SK-N-SH (cell line): ENCODE data around the gene GRPEL2. TPM values are rescaled to one million over a fixed set of nuclear protein-coding genes. Genes with fewer than 3 reads are reported as not detected.
A peak's percentile ranks its signal among the peaks of the same experiment; 100 is the strongest.

Experiments
- CTCF ChIA-PET: fragments of 300-600, 350-600 bp; formaldehyde crosslinking; extraction: SDS; loops from one replicate; lab custom pipeline; 2021; lab: Yijun Ruan, JAX
- POLR2A ChIA-PET: fragments of 350-600 bp; sonication (Branson Sonifier 250); formaldehyde crosslinking; extraction: SDS; loops from one replicate; lab custom pipeline; 2020; ENCODE audit warnings: antibody characterized with exemption, inconsistent platforms; lab: Yijun Ruan, JAX
- DNase-seq: peaks from one replicate; pipeline ENCODE4 v3.0.0; 2012
- H2AFZ ChIP-seq: fragments of 200-600 bp; sonication (generic); 2 replicates; pipeline ENCODE4 v1.8.1; 2016; ENCODE audit warnings: antibody characterized with exemption, mild to moderate bottlenecking, low read depth
- H3F3A ChIP-seq: fragments of 200-600 bp; sonication (generic); replicated peaks from 2 replicates; pipeline ENCODE3; 2016; ENCODE audit warnings: antibody characterized with exemption, mild to moderate bottlenecking; ENCODE audit not compliant: insufficient read depth
- H3K27ac ChIP-seq, 2 experiments: fragments of 200-500 bp in 1 of 2; fragments of 200-600 bp in 1 of 2; sonication (Bioruptor generic) in 1 of 2; sonication (generic), shearing (Covaris generic) in 1 of 2; 2 replicates each; pipeline versions ENCODE4 v1.5.1 to v1.6.1; 2014 to 2016; ENCODE audit warnings: low read depth in 2 of 2, inconsistent platforms in 1 of 2, low read length in 1 of 2, mild to moderate bottlenecking in 1 of 2, mixed read lengths in 1 of 2
- H3K27me3 ChIP-seq: fragments of 200-600 bp; sonication (generic), shearing (Covaris generic); 2 replicates; pipeline ENCODE4 v1.6.1; 2016; ENCODE audit warnings: mixed run types; ENCODE audit not compliant: insufficient read depth
- H3K36me3 ChIP-seq, 2 experiments: fragments of 200-500 bp in 1 of 2; fragments of 200-600 bp in 1 of 2; sonication (Bioruptor generic) in 1 of 2; sonication (generic) in 1 of 2; replicated peaks in 1 of 2; 2 replicates each; pipeline versions ENCODE3 to v1.5.1; 2014 to 2016; ENCODE audit warnings: low read length in 1 of 2, mild to moderate bottlenecking in 1 of 2; ENCODE audit not compliant: insufficient read depth in 2 of 2, control insufficient read depth in 1 of 2
- H3K4me1 ChIP-seq, 2 experiments: fragments of 200-500 bp in 1 of 2; fragments of 200-600 bp in 1 of 2; sonication (Bioruptor generic) in 1 of 2; sonication (generic), shearing (Covaris generic) in 1 of 2; 2 replicates each; pipeline versions ENCODE4 v1.5.1 to v1.6.1; 2014 to 2016; ENCODE audit warnings: low read depth in 1 of 2, low read length in 1 of 2, mixed run types in 1 of 2; ENCODE audit not compliant: insufficient read depth in 2 of 2, control insufficient read depth in 1 of 2
- H3K4me2 ChIP-seq: fragments of 200-600 bp; sonication (generic), shearing (Covaris generic); 2 replicates; pipeline ENCODE4 v1.6.1; 2017; ENCODE audit warnings: mixed run types
- H3K4me3 ChIP-seq, 2 experiments: fragments of 200-500 bp in 1 of 2; fragments of 200-600 bp in 1 of 2; sonication (Bioruptor generic) in 1 of 2; sonication (generic), shearing (Covaris generic) in 1 of 2; 2 replicates each; pipeline versions ENCODE4 v1.5.1 to v1.8.1; 2014 to 2016; ENCODE audit warnings: low read depth in 2 of 2, inconsistent platforms in 1 of 2, low read length in 1 of 2, mild to moderate bottlenecking in 1 of 2, mixed read lengths in 1 of 2, moderate library complexity in 1 of 2
- H3K79me2 ChIP-seq: fragments of 200-600 bp; sonication (generic); 2 replicates; pipeline ENCODE4 v1.8.1; 2017; ENCODE audit warnings: mild to moderate bottlenecking; ENCODE audit not compliant: insufficient read depth
- H3K9ac ChIP-seq: fragments of 200-600 bp; sonication (generic); 2 replicates; pipeline ENCODE4 v1.6.1; 2017; ENCODE audit warnings: mixed run types
- H3K9me2 ChIP-seq: fragments of 200-600 bp; sonication (generic); 2 replicates; pipeline ENCODE4 v1.6.1; 2017; ENCODE audit warnings: mixed run types
- H3K9me3 ChIP-seq: fragments of 200-600 bp; sonication (generic); 2 replicates; pipeline ENCODE4 v1.6.1; 2017; ENCODE audit warnings: mixed run types, mild to moderate bottlenecking, moderate library complexity
- H4K20me1 ChIP-seq: fragments of 200-600 bp; sonication (generic); 2 replicates; pipeline ENCODE4 v1.6.1; 2017; ENCODE audit warnings: mild to moderate bottlenecking, mixed run types; ENCODE audit not compliant: insufficient read depth
- CHD2 ChIP-seq: fragments of 150-350 bp; IDR thresholded peaks from 2 replicates; pipeline ENCODE4 v1.6.1; 2018; ENCODE audit warnings: low read length; ENCODE audit not compliant: partially characterized antibody
- GATA2 ChIP-seq: sonication (generic); formaldehyde crosslinking; IDR thresholded peaks from 2 replicates; pipeline ENCODE4 v1.5.0; 2020; ENCODE audit warnings: mild to moderate bottlenecking, missing genetic modification reagents
- MXI1 ChIP-seq: IDR thresholded peaks from 2 replicates; pipeline ENCODE4 v1.6.1; 2012; ENCODE audit warnings: mild to moderate bottlenecking, low read depth, low read length, improper control_type of control experiment
- NRF1 ChIP-seq: IDR thresholded peaks from 2 replicates; pipeline ENCODE4 v1.6.1; 2012; ENCODE audit warnings: low read depth, mild to moderate bottlenecking, low read length
- PBX3 ChIP-seq: IDR thresholded peaks from 2 replicates; pipeline ENCODE4; 2012
- RXRA ChIP-seq: IDR thresholded peaks from 2 replicates; pipeline ENCODE4 v1.4.0; 2012; ENCODE audit warnings: low read depth, mild to moderate bottlenecking, borderline replicate concordance
- SMC3 ChIP-seq: IDR thresholded peaks from 2 replicates; pipeline ENCODE4 v1.6.1; 2012; ENCODE audit warnings: low read depth, low read length, improper control_type of control experiment
- YY1 ChIP-seq: IDR thresholded peaks from 2 replicates; pipeline ENCODE4 v1.4.0; 2012; ENCODE audit warnings: low read depth, mild to moderate bottlenecking
- WGBS: methylation state at CpG from one replicate; pipeline ENCODE4 v1.1.6; 2017; ENCODE audit warnings: low lambda C conversion rate; 5-methylcytosine and 5-hydroxymethylcytosine counted together
- polyA plus RNA-seq, 3 experiments: library from polyadenylated mRNA; depleted of rRNA; stranded (reverse); fragments of >200 nt; gene quantifications; 2 replicates each; pipeline ENCODE4 v1.2.3, GENCODE V29; 2012
- TF ChIP-seq, protein P1 (sequence below): IDR thresholded peaks from 2 replicates; pipeline ENCODE4 v1.4.0; 2012; ENCODE audit warnings: low read depth, borderline replicate concordance

Gene GRPEL2
- polyA plus RNA-seq, 1 of the 3 experiments (the other 2 are of a cell fraction): 4.6 TPM

GRCh38 chr5:149387081-149387631, 41.9 kb downstream of the GRPEL2 start:
- TF ChIP-seq GATA2: no peak
- Histone ChIP-seq H4K20me1 (no peaks in the 10 kb centered on the region), H3K9ac (no peak overlapping the region), H3K27ac (peak overlapping the region in 1 of 2 experiments; percentile 5; a peak in 2 of 4 replicates), H3K79me2 (no peaks in the 10 kb centered on the region), H2AFZ (no peak overlapping the region), H3K4me3 (no peak overlapping the region), H3K36me3 (no peaks in the 10 kb centered on the region), H3K9me3 (no peaks in the 10 kb centered on the region), H3K4me1 (peaks cover 0 to 32% of the 10 kb centered on the region in 2 experiments; a peak in 1 of 4 replicates), H3K4me2 (no peak overlapping the region), H3F3A (peaks cover 3% of the 10 kb centered on the region), H3K9me2 (no peaks in the 10 kb centered on the region), H3K27me3 (no peaks in the 10 kb centered on the region)
- WGBS: 88% methylated on average over 9 of the region's 9 CpGs
- DNase-seq: no peak
- POLR2A ChIA-PET: interaction anchor here (1.6 to 2.8 kb wide), 2 partner anchors 35 to 43 kb away, joined by 5 to 8 read pairs; no protein-coding TSS in a partner anchor
- CTCF ChIA-PET: interaction anchor here (10.0 to 41.4 kb wide), 2 partner anchors 18 to 36 kb away, joined by 173 to 1751 read pairs; no protein-coding TSS in a partner anchor

GRCh38 chr5:149387982-149388381, 42.7 kb downstream of the GRPEL2 start:
- H2AFZ ChIP-seq: no peak overlapping the region
- ChIA-PET POLR2A (interaction anchor here (1.6 kb wide), 1 partner anchor 34 kb away, joined by 5 read pairs; no protein-coding TSS in a partner anchor), CTCF (interaction anchor here (10.0 to 41.4 kb wide), 2 partner anchors 18 to 35 kb away, joined by 173 to 1751 read pairs; no protein-coding TSS in a partner anchor)
- no peak for TF ChIP-seq NRF1
- TF ChIP-seq YY1: no peak
- TF ChIP-seq, protein P1, sequence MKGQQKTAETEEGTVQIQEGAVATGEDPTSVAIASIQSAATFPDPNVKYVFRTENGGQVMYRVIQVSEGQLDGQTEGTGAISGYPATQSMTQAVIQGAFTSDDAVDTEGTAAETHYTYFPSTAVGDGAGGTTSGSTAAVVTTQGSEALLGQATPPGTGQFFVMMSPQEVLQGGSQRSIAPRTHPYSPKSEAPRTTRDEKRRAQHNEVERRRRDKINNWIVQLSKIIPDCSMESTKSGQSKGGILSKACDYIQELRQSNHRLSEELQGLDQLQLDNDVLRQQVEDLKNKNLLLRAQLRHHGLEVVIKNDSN: no peak
- TF ChIP-seq MXI1: no peak
- H3F3A ChIP-seq: peaks cover 4% of the 10 kb centered on the region
- no peaks in the 10 kb centered on the region for H4K20me1 ChIP-seq
- no peaks in the 10 kb centered on the region for H3K27me3 ChIP-seq
- no peak for DNase-seq
- H3K36me3 ChIP-seq: no peaks in the 10 kb centered on the region
- peaks cover 0 to 25% of the 10 kb centered on the region in 2 experiments; a peak in 1 of 4 replicates for H3K4me1 ChIP-seq
- H3K9ac ChIP-seq: no peak overlapping the region
- H3K9me2 ChIP-seq: no peaks in the 10 kb centered on the region
- no peak overlapping the region for H3K4me3 ChIP-seq
- H3K79me2 ChIP-seq: no peaks in the 10 kb centered on the region
- H3K27ac ChIP-seq: peak overlapping the region; percentile 5 to 48; a peak in 2 of 4 replicates
- H3K9me3 ChIP-seq: no peaks in the 10 kb centered on the region
- WGBS: 43% methylated on average over 1 of the region's 1 CpG
- H3K4me2 ChIP-seq: no peak overlapping the region

- Histone ChIP-seq H3K9me2 (no peaks in the 10 kb centered on the region), H3K4me1 (peaks cover 0 to 20% of the 10 kb centered on the region in 2 experiments; a peak in 1 of 4 replicates), H3K27ac (peak overlapping the region in 1 of 2 experiments; percentile 48; a peak in 2 of 4 replicates), H3K9ac (no peak overlapping the region), H3K9me3 (no peaks in the 10 kb centered on the region), H3K79me2 (no peaks in the 10 kb centered on the region), H4K20me1 (no peaks in the 10 kb centered on the region), H3K27me3 (no peaks in the 10 kb centered on the region), H3K36me3 (no peaks in the 10 kb centered on the region), H3K4me2 (no peak overlapping the region), H3F3A (peaks cover 4% of the 10 kb centered on the region), H3K4me3 (no peak overlapping the region; a peak in 1 of 4 replicates), H2AFZ (no peak overlapping the region)
- DNase-seq: no peak
- POLR2A ChIA-PET: interaction anchor here (1.6 kb wide), 1 partner anchor 33 kb away, joined by 5 read pairs; no protein-coding TSS in a partner anchor
- TF ChIP-seq CHD2 (no peak), SMC3 (no peak), PBX3 (no peak), GATA2 (no peak), MXI1 (no peak), RXRA (no peak)
- 77% methylated on average over 7 of the region's 7 CpGs for WGBS
- CTCF ChIA-PET: interaction anchor here (10.0 to 41.4 kb wide), 2 partner anchors 19 to 35 kb away, joined by 173 to 1751 read pairs; no protein-coding TSS in a partner anchor
These were observed 43.3 kb downstream of the GRPEL2 start for GRCh38 chr5:149388498-149389190.
